Skeletal muscle tissue (tissue), 4 donors: Measurements from ENCODE around the gene POU2F2. TPM values are rescaled to one million over a fixed set of nuclear protein-coding genes. Genes with fewer than 3 reads are reported as not detected.
A peak's percentile ranks its signal among the peaks of the same experiment; 100 is the strongest.
"Not testable (repeated sequence)": the region's sequence is repeated elsewhere in the genome, so short reads cannot be mapped to it uniquely, and the experiment has no call there.

Source experiments
- H3K27ac ChIP-seq: one replicate; pipeline ENCODE4 v1.7.0; 2013; ENCODE audit warnings: mild to moderate bottlenecking, low read depth, low read length, inconsistent platforms
- H3K27me3 ChIP-seq, 3 donors: one replicate each; pipeline ENCODE4 v1.7.0; 2013; ENCODE audit warnings: low read length in 3 of 3; ENCODE audit not compliant: control insufficient read depth in 3 of 3, insufficient read depth in 3 of 3
- H3K36me3 ChIP-seq, 3 donors: one replicate each; pipeline ENCODE4 v1.7.0; 2013; ENCODE audit warnings: low read length in 3 of 3; ENCODE audit not compliant: control insufficient read depth in 3 of 3, insufficient read depth in 3 of 3
- H3K4me1 ChIP-seq, 3 donors: one replicate each; pipeline ENCODE4 v1.7.0; 2013; ENCODE audit warnings: low read length in 3 of 3, mild to moderate bottlenecking in 3 of 3; ENCODE audit not compliant: control insufficient read depth in 3 of 3, insufficient read depth in 3 of 3
- H3K4me3 ChIP-seq, 3 donors: one replicate each; pipeline ENCODE4 v1.7.0; 2013; ENCODE audit warnings: low read length in 3 of 3
- H3K9ac ChIP-seq, 3 donors: one replicate each; pipeline ENCODE4 v1.7.0; 2013; ENCODE audit warnings: low read length in 3 of 3, mild to moderate bottlenecking in 3 of 3, moderate library complexity in 2 of 3, low read depth in 1 of 3
- H3K9me3 ChIP-seq, 3 donors: one replicate each; pipeline ENCODE4 v1.7.0; 2013; ENCODE audit warnings: low read length in 3 of 3; ENCODE audit not compliant: control insufficient read depth in 3 of 3
- total RNA-seq: library from RNA; depleted of rRNA; stranded (reverse); fragments of >200 nt; gene quantifications from one replicate; pipeline ENCODE4 v1.2.3, GENCODE V29; 2014
- donor health status: Osteomylitis.

POU2F2 gene
- total RNA-seq, 1 donor from 2014 or later: 0.52 TPM

DNA sequence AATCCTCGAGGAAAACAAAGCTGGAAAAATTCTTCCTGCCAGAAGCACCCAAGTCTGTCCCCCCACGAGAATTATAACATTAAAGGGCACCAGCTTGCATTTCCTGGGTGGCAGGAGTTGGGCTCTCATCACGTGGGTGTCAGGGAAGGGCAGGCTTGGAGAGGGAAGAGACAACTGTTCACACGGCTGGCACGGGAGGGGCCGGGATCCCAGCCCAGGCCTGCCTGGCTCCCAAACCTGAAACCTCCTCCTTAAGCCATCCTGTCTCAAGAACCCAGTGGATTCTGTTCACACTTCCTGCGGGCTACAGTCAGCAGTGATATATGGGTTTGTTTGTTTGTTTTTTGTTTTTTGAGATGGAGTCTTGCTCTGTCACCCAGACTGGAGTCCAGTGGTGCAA is 74.4 kb downstream of the POU2F2 start:
- Histone ChIP-seq H3K9ac (peak overlapping the region in 1 of 3 donors; percentile 54), H3K4me3 (no peak overlapping the region), H3K27me3 (peaks cover 0 to 2% (median 0%) of the 10 kb centered on the region in 3 donors), H3K4me1 (peaks cover 0 to 10% (median 7%) of the 10 kb centered on the region in 3 donors), H3K36me3 (no peaks in the 10 kb centered on the region), H3K9me3 (no peaks in the 10 kb centered on the region), H3K27ac (no peak overlapping the region)

DNA sequence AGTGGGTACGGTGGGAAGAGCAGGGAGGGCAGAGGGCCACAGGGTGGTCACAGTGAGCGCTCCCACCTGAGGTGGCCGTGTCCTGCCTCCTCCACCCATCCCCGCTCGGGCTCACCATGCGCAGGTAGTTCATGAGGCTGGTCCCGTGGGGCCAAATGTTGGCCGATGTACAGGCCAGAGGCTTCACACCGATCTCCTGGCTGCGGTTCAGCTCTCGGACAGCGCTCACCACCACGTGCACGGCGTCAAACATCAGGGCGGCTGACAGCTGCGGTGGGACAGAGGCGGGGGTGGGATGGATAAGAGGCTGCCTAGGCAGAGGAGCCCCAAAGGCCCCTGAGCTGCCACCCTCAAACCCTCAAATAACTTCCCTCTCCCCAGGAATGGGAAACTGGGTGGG is 78.0 kb downstream of the POU2F2 start:
- H3K9ac ChIP-seq: no peak overlapping the region
- no peaks in the 10 kb centered on the region for H3K36me3 ChIP-seq
- no peaks in the 10 kb centered on the region for H3K27me3 ChIP-seq
- H3K4me1 ChIP-seq: peaks cover 10 to 19% (median 16%) of the 10 kb centered on the region in 3 donors
- H3K27ac ChIP-seq: no peak overlapping the region
- no peaks in the 10 kb centered on the region for H3K9me3 ChIP-seq
- H3K4me3 ChIP-seq: no peak overlapping the region

DNA sequence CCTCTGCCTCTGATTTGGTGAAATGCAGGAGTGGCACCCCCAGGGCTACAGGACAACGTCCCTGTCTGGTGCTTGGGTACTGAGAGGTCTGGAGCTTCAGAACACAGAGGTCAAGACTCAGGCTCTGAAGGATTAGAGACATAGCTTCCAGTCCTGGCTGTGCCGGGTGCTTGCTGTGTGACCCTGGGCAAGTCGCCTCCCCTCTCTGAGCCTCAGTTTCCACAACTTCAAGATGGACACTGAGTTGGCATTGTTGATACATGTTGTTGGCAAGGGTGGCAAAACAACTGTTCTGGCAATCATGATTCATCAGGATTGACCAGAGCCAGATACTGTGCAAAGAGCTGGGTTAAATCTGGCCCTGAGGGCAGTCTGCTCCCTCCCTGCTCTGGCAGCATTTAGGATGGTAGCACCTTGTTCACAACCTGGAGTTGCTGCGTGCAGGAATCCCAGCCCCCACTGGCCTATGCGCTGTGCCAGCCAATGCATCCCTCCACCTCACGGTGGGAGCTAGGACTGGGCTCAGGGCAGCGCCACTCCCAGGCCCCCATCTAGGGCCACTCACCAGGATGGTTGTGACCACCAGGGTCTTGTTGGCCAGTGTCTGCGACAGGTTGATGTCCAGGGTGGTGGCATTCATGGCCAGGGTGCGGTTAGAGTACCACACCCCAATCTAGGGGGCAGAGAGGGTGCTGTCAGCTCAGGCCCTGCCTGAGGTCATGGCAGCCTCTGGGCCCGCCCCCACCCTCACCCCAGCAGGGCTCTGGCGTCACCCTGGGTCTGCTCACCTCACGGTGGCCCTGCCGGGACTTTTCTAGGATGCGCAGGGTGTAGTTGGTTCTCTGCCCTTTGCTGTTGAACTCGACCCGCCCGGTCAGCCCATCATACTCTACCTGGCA is 79.0 kb downstream of the POU2F2 start:
- Histone ChIP-seq H3K4me1 (peaks cover 10 to 19% (median 16%) of the 10 kb centered on the region in 3 donors), H3K9ac (peak overlapping the region in 1 of 3 donors; percentile 25), H3K4me3 (no peak overlapping the region), H3K9me3 (no peaks in the 10 kb centered on the region), H3K27ac (no peak overlapping the region), H3K36me3 (no peaks in the 10 kb centered on the region), H3K27me3 (no peaks in the 10 kb centered on the region)

DNA sequence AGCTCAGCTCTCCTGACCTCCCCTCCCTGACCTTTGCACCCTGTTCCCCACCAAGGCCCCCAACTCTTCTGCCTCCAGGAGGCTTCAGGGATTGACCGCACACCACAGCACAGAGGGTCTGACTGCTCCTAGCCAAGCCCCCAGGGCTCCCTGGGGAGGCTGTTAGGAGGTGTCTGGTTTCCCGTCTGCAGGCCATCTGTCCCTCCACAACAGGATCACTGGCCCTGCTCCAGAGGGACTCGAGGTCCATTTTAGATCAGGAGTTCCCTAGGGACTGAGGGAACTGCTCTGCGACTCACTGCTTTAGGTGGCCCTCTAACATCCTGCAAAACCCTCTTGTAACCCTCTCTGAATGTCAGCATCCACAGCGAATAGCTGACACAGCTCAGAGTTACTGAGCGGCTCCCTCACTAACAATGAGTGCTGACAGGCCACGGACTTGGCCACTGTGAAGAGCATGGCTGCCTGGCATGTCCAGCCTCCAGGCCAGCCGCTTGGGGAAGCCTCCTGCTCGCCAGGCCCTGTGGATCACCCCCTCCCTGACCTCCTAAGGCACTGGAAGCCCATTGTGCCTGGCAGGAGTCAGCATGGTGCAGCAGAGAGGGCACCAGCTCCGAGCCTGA is 79.9 kb downstream of the POU2F2 start:
- Histone ChIP-seq H3K9ac (peak overlapping the region in 1 of 3 donors; percentile 62), H3K27ac (no peak overlapping the region), H3K36me3 (no peaks in the 10 kb centered on the region), H3K4me1 (peaks cover 10 to 16% (median 15%) of the 10 kb centered on the region in 3 donors), H3K9me3 (no peaks in the 10 kb centered on the region), H3K4me3 (no peak overlapping the region), H3K27me3 (no peaks in the 10 kb centered on the region)

DNA sequence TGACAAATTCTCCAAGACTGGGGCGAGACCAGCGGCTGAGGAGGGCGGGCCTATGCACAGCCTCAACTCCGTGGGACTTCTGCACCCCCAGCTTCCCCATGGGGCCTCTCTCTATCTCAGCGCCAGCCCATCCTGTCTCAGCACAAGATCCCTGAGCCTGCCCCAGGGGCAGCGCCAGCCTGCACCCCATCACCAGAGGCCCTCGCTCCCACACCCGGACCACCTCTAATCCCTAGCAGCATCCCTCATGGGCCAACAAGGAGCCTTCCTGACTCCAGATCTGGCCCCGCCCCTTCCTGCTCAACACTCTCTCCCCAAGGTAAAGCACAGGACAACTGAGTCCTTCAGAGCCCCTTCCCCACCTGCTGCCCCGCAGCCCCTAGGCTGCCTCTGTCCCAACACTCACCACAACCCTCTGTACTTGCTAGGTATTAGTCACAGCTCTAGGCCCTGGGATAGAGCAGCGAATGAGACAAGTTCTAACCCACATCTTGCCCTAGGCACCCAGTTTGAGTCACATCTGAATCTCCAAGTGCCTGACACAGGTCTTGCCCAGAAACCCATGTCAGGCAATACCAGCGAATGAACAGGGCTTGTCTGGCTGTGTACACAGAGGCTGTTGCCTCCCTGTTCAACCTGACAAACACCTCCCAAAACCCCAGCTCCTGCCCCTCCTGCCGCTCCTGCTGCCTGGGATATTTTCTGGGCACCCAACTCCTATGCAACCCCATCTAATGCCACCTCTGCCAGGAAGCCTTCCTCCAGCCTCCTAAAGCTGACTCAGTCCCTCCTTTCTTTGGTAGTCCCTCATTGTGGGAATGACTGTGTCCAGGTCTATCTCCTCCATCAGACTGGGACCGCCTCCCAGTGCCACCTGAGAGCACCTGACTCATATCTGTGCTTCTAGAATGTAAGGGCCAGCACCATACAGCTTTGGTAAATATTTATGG is 80.8 kb downstream of the POU2F2 start:
- no peaks in the 10 kb centered on the region for H3K27me3 ChIP-seq
- no peaks in the 10 kb centered on the region for H3K36me3 ChIP-seq
- peaks cover 10 to 16% (median 15%) of the 10 kb centered on the region in 3 donors for H3K4me1 ChIP-seq
- H3K4me3 ChIP-seq: no peak overlapping the region
- no peak overlapping the region for H3K9ac ChIP-seq
- H3K27ac ChIP-seq: no peak overlapping the region
- H3K9me3 ChIP-seq: no peaks in the 10 kb centered on the region

DNA sequence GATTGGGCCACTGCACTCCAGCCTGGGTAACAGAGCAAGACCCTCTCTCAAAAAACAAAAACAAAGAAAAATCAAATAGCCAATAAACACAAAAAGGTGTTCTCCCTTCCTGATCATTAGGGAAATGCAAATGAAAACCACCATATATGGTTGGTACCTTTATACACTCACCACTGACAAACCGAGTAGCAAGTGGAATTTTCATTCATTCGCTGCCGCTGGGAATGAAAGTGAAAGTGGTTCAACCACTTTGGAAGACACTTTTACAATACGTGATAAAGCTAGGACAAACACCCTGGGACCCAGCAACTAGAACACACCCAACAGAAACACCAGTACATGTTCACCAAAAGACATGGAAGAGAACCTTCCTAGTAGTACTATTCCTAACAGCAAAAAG is 83.3 kb downstream of the POU2F2 start:
- Histone ChIP-seq H3K36me3 (no peaks in the 10 kb centered on the region), H3K9ac (no peak overlapping the region), H3K9me3 (no peaks in the 10 kb centered on the region), H3K4me3 (no peak overlapping the region), H3K4me1 (peaks cover 10 to 16% (median 15%) of the 10 kb centered on the region in 3 donors), H3K27ac (no peak overlapping the region), H3K27me3 (no peaks in the 10 kb centered on the region)

DNA sequence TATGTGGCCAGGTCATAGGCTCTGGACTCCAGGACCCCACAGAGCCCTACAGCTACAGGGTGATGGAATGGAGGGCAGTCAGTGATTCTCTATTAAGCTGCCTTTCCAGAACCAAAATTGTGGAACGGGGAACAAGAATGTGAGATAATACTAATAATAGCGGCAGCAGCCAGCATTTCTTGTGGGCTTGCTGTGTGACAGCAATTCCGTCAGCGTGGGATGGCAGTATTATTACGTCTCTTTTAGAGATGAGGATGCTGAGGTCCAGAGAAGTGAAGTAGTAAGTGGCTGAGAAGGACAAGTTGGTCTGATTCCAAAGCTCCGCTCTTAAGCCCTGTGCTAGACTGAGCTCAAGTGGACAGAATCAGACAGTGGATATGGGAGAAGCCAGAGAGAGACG is 86.7 kb downstream of the POU2F2 start:
- no peak overlapping the region for H3K9ac ChIP-seq
- no peaks in the 10 kb centered on the region for H3K4me1 ChIP-seq
- no peaks in the 10 kb centered on the region for H3K36me3 ChIP-seq
- H3K9me3 ChIP-seq: no peaks in the 10 kb centered on the region
- H3K4me3 ChIP-seq: no peak overlapping the region
- no peak overlapping the region for H3K27ac ChIP-seq
- H3K27me3 ChIP-seq: peaks cover 0 to 3% (median 0%) of the 10 kb centered on the region in 3 donors

DNA sequence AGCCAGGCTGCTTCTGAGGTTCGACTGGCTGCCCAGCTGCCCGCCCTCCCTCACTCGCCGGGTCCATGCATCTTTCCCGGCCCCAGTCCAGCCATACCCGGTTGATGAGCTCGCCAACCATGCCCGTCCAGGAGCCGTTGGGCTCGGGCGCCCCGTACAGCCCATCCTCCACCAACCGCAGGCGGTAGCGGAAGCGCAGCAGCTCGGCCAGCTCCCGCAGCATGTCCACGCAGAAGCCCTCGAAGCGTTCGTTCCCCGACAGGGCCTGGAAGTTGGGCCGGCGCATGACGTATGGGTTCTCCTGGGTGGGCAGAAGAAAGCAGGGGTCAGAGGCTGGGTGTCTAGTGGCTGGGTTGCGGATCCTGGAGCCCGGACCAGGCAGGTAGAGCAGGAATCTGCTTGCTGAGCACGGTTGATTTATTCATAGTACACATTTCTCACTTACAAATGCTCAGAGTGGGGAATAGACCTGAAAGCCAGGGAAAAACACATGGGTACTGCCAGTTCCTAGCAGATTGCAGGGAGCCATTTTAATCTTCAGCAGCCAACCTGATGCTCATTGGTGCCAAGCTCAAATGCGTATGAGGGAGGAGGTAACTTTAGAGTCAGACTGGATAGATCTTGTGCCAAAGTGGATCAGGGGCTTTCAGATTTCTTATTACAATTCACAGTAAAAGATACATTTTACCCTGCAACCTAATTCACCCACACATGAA is 89.6 kb downstream of the POU2F2 start:
- no peak overlapping the region for H3K9ac ChIP-seq
- H3K27me3 ChIP-seq: peaks cover 0 to 3% (median 0%) of the 10 kb centered on the region in 3 donors
- H3K27ac ChIP-seq: no peak overlapping the region
- H3K4me3 ChIP-seq: no peak overlapping the region
- H3K9me3 ChIP-seq: no peaks in the 10 kb centered on the region
- H3K36me3 ChIP-seq: no peaks in the 10 kb centered on the region
- peaks cover 9 to 17% (median 10%) of the 10 kb centered on the region in 3 donors for H3K4me1 ChIP-seq

DNA sequence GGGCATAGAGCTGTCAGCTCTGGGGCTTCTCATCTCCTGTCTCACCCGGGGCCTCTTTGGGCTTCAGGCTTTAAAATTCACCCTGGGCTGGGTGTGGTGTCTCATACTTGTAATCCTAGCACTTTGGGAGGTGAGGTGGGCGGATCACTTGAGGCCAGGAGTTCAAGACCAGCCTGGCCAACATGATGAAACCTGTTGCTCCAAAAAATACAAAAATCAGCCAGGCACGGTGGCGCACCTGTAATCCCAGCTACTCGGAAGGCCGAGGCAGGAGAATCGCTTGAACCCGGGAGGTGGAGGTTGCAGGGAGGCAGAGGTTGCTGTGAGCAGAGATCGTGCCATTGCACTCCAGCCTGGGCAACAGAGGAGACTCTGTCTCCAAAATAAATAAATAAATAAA is 91.8 kb downstream of the POU2F2 start:
- H3K9ac ChIP-seq: peak overlapping the region in 1 of 3 donors; percentile 45
- H3K4me3 ChIP-seq, H3K27me3 ChIP-seq, H3K36me3 ChIP-seq, H3K27ac ChIP-seq, H3K9me3 ChIP-seq: not testable (repeated sequence)
- peaks cover 9 to 21% (median 10%) of the 10 kb centered on the region in 3 donors for H3K4me1 ChIP-seq
